Activated T-helper 1 cell treated with Interleukin-2 at 50 U/mL for 16 hours (primary cell): ENCODE measurements around the gene RGL2.

Source experiments
- DNase-seq: peaks from one replicate; pipeline ENCODE4 v3.0.0-alpha.2; 2020; ENCODE audit warnings: low read depth

RGL2 gene

GRCh38 chr6:33316603-33317418 lies 18.1 kb upstream of the RGL2 start:
- no peak for DNase-seq

DNA sequence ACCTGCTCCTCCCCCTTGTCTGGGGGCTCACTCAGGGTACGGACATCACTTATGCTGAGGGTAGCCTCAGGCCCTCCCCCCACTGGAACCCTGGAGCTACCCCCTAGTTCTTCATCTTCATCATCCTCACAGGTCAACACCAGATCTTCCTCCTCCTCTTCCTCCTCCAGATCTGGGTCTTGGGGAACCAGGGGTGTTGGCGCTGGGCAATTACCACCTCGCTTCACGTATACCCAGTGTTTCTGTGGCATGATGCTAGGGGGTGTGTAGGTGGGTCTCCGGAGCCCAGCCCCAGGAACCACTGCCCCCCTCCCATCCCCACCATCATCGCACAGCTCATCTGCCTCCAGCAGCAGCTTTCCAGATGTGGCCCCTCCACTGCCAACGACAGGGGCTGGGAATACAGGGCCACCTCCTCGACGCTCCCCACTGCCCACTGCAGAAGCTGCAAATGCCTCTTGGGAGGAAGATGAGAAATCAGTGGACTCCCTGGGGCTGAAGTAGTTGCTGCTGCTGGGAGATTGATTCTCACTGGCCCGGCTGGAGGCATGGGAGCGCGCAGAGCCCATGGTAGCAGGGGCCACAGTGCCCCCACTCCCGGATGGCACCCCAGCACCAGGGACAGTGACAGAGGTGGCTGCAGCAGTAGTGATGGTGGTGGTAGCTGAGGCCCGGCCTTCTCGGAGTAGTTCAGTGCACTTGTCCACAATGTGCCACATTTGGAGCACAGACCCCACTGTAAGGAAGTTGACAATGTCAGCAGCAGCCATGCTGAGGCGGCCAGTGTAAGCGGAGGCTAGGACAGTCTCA lies 17.3 kb upstream of the RGL2 start:
- no peak for DNase-seq

- no peak for DNase-seq
Measured at GRCh38 chr6:33314943-33315792, 16.4 kb upstream of the RGL2 start.

DNA sequence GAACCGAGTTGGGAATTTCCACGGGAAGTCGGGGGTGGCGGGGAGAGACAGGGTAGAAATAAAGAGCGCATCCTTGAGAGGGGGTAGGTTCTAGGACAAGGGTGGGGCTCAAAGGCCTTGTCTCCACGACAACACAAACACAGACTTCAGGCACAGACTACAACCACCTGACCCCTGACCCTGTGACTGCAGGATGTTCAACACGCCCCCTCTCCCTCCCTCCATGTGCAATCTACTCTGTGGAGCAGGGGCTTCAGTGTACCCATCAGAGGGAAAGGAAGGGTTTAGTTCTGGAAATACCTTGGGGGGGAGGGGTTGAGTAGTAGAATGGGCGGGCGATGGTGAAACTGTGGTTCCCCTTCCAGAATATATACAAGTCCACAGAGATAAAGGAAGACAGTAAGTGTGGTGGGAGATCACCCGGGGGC lies 15.8 kb upstream of the RGL2 start:
- no peak for DNase-seq

DNA sequence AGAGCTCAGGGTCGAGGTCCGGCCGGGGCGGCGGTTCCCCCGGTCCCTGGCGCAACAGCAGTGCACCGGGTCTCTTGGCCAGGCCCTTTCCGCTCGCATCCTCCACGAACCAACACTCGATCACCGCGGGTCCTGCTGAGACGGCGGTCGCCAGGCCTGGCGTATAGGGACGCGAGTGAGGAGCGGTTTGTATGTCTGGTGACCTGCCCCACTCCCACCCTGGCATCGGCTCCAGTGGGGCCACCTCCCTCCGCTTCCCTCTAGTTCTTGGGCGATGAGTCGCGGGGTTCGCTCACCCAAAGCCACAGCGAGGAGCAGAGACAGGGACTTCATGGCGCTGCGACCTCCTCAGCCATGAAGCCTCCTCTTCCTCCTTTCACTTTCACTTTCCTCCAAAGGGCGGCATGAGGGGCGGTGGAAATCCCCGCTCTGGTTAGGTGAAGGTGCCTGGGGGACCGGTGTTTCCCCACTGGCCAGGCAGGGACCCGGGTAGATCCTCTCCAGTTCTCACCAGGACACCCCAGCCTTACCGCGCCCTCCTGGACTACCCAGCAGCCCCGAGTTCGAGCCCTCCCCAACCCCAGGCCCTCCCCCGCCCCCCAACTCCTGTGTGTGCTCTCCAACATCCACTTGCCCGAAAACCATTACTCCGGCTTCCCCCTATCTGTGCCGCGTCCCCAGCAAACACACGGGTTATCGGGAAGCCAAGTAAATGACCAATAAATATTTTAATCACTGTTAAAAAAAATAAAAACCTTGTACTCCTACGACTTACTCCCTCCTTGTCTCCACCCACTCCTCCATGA lies 15.2 kb upstream of the RGL2 start, which contains the start of gene TAPBP:
TAPBP (minus strand) TSS at position 370 of the 806 bp plus-strand sequence; CDS start at position 333, 37 bp downstream.
- DNase-seq = peak; percentile 65

- no peak for DNase-seq
Measured at GRCh38 chr6:33313105-33313708, 14.5 kb upstream of the RGL2 start.

GRCh38 chr6:33312361-33313104 lies 13.8 kb upstream of the RGL2 start:
- peak; percentile 64 for DNase-seq

- DNase-seq = no peak
Measured at GRCh38 chr6:33306356-33306755, 7.6 kb upstream of the RGL2 start.

DNA sequence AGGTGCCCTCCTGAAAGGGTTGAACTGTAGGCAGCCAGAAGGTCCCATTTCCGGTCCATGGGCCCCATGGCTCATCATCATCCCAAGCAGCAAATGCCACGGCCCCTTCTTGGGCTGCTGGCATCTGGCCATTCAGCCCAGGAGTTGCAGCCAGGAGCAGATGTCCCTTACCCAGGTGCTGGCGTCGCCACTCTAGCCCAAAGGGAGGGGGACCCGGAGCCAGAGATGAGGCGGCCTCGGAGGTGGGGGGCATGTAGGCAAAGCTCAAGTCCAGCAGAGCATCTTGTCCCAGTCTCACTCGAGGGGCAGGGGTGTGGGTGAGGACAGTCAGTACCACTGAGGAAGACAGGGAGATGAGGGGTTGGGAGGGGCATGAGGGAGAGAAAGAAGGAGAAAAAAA lies 6.3 kb upstream of the RGL2 start:
- DNase-seq = no peak

GRCh38 chr6:33304216-33304615 lies 5.5 kb upstream of the RGL2 start:
- no peak for DNase-seq

- DNase-seq = no peak
Measured at GRCh38 chr6:33301877-33302276, 3.1 kb upstream of the RGL2 start.

DNA sequence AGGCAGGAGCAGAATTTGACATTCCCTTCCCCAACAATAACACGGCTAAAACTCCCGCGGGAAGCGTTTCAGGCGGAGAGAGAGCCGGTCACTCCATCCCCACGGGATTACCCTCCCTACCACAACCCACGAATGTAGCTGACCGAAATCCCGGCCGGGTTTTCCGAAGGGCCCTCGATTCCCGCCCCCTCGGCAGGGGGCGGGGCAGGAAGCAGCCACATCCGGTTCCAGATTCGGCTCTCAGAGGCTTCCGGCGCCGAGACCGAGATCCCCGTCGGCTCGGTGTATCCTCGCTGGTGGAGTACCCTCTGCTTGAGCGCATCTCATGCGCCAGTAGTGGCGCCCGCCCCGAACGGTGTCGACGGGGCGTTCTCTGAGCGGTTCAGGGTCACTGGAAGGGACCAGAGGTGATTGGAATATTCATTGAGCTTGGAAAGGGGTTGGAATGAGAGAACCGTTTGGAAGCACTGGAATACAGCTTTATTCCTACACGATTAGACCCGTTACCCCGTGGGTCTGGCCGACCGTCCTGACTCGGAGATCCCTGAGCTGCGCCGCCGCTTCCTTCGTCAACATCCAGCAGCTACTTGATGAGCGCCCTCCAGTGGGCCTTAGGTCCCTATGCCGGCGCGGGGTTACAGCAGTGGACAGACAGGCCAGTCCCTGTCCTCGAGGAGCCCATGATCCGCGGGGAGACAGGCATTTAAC lies 649 bp upstream of the RGL2 start:
- DNase-seq = peak; percentile 90

GRCh38 chr6:33297956-33298772 lies 578 bp downstream of the RGL2 start:
- no peak for DNase-seq

- no peak for DNase-seq
Measured at GRCh38 chr6:33297406-33297955, 1.3 kb downstream of the RGL2 start.

DNA sequence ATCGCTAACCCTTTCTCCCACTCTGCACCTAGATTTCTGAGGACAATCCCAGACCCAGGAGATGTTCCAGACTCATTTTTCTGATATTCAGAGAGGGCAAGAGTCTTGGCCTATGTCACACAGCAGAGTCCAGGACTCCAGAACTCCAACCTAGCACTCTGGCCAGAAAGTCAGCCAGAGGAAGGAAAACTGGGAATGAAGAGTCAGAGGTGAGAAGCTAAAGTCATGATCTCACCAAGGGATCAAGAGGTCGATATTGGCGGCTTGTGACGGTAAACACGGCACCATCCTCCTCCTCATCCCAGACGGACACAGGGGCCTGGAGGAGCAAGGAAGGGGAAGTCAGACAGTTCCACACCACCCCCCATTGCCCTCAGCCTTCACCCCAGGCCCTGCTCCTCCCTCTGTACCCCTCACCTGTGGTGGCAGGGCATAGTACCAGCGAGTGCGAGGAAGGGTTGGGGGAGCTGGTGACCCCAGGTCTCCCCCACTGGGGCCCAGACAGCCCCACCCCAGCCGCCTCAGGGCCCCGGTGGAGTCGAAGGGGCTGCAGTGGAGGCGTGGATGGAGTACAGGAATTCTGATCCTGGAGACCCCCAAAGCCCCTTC lies 1.8 kb downstream of the RGL2 start:
- no peak for DNase-seq

DNA sequence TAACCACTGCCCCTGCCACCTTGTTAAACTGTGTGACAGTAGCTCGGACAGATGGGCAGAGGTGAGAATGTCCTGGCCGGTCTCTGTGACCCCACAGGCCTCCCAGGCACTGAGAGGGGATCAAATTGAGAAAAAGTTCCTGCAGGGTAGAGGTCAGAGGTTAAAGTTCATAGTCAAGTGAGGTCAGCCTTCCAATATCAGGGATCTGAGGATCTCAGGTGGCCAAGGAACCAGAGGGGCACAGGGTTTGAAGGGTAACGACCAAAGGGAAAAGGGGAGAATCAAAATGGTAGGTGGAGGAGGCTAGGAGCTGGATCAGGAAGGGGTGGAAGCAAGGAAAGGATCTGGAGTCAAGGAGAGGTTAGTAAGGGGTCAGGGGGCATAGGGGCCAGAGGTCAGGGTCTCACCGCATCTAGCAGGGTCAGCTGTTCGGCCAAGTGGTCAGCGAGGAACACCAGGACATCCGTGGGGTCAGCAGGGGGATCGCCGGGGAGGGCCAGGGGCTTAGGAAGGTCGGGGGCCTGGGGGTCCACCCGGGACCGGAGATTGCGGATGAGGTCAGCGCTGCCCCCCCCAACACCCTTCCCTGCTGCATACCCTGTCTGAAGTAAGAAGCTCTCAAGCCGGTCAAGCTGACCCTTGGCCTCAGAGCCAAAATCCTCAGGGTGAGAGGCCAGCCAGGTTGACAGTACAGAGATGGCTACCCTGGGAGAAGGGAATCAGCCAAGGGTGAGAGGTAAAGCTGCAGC lies 2.9 kb downstream of the RGL2 start:
- DNase-seq = no peak
